Cerebellar cortex (tissue), 1 donor: ENCODE data around the gene DSCAM.
"Not testable (repeated sequence)": the region's sequence is repeated elsewhere in the genome, so short reads cannot be mapped to it uniquely, and the experiment has no call there.

Source experiments
- DNase-seq: peaks from one replicate; pipeline ENCODE4 v3.0.0-alpha.2; 2015; ENCODE audit warnings: low spot score

DSCAM gene

DNA sequence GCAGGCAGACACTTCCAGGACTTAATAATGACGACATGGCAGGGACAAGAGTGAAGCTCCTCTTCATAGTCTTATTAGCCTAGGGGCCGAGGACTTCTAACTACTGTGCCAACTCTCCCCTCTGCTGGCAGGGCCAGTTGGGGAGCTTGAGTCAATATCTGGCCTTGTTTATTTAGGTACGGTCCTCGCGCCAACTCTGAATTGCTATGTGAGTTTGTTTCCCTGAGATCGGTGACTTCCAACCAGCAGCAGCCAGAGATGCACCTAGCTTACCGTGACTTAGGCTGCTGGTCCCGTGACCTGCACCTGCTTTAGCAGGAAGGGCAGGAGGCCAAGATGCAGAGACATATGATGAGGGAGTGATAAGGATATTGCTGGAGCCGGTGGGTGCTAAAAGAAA is 528.6 kb downstream of the DSCAM start:
- no peak for DNase-seq

DNA sequence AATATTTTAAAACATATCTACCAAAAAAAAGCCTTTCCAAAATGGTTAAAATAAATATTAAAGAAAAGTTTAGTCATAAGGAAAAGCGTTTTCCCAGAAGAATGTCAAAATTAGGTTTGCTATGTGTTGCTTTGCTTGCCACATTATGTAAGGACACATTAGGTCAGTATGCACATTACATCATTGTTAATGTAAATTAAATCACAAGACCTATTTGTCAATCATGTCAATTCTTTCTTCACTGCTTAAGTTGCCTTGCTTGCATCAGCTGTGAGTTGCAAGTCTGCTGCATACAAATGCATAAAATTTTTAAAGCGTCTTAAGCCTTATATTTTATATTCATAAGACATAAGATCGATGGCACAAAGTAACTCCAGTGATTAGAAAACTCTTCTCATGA is 530.9 kb downstream of the DSCAM start:
- DNase-seq: no peak

DNA sequence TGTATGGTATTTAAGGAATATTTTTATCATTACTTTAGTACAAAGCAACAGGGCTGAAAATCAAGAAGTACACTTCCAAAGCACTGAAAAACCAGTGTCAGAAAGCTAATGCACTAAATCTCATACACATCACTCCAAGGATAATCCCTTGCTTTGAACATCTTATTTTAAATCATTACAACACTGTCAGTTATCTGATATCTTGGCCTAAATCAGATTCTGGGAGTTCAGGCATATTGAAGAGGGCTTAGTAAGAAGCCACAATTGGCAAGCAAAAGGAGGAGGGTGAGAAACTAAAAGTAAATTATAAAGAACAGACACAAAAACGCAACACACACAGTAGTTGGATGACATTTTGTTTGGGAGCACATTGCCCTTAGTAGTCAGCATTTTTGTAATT is 531.3 kb downstream of the DSCAM start:
- DNase-seq: no peak

GRCh38 chr21:40313260-40313659 is 533.7 kb downstream of the DSCAM start:
- no peak for DNase-seq

DNA sequence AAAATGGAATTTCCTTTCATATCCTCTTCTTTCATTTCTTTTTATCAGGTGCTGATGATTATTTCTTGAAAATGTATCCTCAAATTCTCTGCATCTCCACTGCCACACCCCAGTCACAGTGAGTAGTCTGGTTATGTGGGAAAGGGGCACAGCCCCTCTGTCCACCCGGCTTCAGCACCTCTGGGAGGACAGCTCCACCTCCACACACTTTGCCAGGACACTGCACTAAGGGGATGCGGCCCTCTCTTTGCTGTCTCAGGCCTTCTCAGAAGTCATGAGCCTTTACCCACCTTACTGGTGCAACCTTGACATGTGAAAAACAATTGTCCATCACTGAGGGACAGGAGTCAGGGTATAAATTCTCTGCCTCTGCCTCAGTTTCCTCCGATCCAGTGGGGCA is 546.7 kb downstream of the DSCAM start:
- DNase-seq: no peak

- no peak for DNase-seq
Measured at GRCh38 chr21:40299451-40299850, 547.5 kb downstream of the DSCAM start.

- no peak for DNase-seq
Measured at GRCh38 chr21:40294345-40294744, 552.6 kb downstream of the DSCAM start.

GRCh38 chr21:40291560-40291959 is 555.4 kb downstream of the DSCAM start:
- no peak for DNase-seq

DNA sequence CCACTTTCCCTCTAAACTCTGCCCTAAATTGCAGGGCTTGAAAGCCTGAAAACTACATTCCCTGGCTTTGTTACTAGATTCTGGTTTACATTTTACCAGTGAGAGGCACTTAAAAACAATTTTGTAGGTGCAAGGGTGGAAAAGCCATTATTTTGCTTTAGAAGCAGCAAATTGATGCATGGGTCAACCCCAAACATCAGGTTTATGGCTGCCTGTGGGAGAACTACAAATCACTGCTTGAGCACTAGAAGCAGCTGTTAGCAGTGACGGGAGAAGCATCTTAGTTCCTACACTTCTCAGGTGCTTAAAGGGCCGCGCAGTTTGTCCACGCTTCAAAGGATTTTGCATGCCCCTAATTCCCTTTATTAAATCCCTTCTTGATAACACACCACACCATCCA is 562.5 kb downstream of the DSCAM start:
- no peak for DNase-seq

- DNase-seq: no peak
Measured at GRCh38 chr21:40282912-40283886, 563.8 kb downstream of the DSCAM start.

DNA sequence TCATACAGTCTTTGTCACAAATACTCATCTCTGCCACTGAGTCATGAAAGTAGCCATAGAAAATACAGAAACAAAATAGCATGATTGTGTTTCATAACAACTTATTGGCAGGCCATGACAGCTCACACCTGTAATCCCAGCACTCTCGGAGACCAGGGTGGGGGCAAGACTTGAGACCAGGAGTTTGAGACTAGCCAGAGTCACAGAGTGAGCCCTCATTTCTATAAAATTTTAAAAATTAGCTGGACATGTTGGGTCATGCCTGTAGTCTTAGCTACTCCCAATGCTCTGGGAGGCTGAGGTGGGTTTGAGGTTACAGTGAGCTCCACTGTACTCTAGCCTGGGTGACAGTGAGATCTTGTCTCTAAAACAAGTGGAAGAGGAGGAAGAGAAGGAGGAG is 568.6 kb downstream of the DSCAM start:
- no peak for DNase-seq

GRCh38 chr21:40276001-40276400 is 571.0 kb downstream of the DSCAM start:
- no peak for DNase-seq

DNA sequence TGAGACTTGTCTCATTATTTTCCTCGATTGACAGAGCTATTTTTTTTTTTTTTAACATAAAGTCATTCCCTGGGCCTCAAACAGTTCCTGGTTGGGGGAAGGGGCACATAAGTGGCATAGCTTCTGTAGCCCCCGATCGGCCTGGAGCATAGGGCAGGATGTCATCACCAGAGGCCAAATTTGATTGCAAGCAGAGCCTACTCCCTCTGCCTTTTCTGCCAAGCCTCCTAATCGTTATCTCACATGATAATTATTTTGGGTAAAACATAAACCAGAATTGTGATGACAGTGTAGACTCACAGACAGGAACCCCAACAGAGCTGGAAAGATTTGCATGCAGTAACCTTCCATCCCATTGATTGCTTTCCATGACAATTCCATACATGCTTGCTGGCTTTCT is 574.9 kb downstream of the DSCAM start:
- DNase-seq: no peak

GRCh38 chr21:40271164-40271563 is 575.8 kb downstream of the DSCAM start:
- no peak for DNase-seq

- no peak for DNase-seq
Measured at GRCh38 chr21:40270047-40270446, 576.9 kb downstream of the DSCAM start.

DNA sequence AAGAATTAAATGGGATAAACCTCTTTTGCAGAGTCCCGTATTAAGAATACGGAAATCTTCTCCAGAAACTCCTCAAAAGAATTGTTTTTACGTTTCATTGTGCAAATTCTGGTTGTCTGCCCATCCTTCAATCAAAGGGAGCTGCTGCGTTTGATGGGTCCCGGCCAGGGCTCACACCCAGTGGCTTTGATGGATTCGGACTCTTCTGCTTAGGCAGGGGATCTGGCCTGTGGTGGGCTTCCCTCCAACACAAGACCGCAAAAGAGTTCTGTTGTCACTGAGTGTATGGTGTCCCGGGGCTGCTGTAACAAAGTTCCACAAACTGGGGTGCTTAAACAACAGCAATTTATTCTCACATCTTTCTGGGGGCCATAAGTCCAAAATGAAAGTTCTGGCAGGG is 577.7 kb downstream of the DSCAM start:
- no peak for DNase-seq

GRCh38 chr21:40258456-40258855 is 588.5 kb downstream of the DSCAM start:
- not testable (repeated sequence) for DNase-seq

DNA sequence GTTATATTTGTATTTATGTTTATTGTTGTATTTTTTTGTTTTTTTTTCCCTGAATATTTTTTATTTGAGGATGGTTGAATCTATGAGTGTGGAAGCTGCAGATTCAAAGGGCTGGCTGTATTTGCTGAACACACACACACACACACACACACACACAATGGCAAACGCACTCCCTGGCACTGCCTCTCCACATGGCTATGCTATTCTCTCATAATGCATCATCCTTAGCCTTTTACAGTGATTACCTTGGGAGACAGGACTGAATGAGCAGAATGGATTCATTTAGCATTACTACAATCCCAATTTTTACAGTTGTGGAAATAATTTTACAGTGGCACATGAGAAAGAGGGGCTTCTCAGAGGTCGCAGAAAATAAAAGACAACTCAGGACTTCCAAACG is 589.6 kb downstream of the DSCAM start:
- no peak for DNase-seq

GRCh38 chr21:40255518-40256444 is 591.2 kb downstream of the DSCAM start:
- DNase-seq: no peak

DNA sequence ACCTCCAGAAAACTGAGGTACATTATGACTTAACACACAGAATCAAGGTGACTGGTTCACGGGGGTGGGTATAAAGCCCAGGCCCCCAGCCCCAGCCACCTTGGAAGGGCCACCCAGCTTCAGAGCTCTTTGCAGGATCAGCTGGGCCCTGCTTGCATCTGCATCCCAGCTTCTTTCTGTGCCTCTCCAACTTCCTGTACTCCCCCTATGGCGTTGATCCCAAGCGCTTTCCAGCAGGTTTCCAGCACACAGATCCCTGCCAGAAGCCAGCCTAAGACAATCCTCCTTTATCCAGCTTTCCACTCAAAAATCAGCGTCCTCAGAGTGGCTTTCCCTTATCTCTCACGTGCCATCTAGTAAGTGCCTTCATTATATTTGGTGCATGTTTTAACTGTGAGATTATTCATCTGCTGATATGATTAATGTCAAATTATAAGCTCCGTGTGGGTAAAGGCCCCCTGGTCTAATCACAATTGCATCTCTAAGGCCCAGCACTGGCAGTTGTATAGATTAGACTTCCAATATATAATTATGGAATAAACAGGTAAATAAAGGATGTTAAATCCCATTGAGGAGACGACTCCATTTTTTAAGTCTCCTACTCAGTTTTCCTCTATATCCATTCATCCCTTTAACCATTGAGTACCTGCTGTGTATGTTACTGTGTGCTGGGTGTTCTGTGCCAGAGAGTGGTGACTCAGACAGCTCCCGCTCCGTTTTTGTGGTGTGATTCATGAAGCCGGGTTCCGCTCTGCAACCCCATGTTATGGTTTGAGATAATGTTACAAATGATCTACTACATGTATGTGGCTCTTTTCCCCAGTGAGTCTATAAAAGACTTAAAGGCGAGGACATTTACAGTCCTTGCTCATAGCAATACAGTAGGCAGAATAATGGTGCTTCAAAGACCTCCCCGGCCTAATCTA is 592.2 kb downstream of the DSCAM start:
- DNase-seq: no peak

GRCh38 chr21:40253112-40253511 is 593.8 kb downstream of the DSCAM start:
- DNase-seq: no peak
